ENCODE data around the gene TEK. TPM values are rescaled to one million over a fixed set of nuclear protein-coding genes. Genes with fewer than 3 reads are reported as not detected.

TEK gene
- total and polyA plus RNA-seq, 2 donors (not counting 1 experiment from before 2014, with no cell fraction given), result not detected

GRCh38 chr9:27260789-27261516 is 151.9 kb downstream of the TEK start:
- no peak for TF ChIP-seq CTCF (IDR thresholded peaks at IDR 0.05)
- TF ChIP-seq EZH2 (IDR thresholded peaks at IDR 0.05; ENCODE audit: borderline replicate concordance, insufficient read depth, low read depth, low read length, poor library complexity, severe bottlenecking), result no peak
- intact Hi-C loops (cut with micrococcal nuclease), result no loop called here
- Mint-ChIP-seq H3K9me3 (ENCODE audit: insufficient read depth) (no peaks in the 10 kb centered on the region), H3K4me3 (no peak overlapping the region), H3K27ac (no peak overlapping the region), H3K4me1 (no peaks in the 10 kb centered on the region), H3K27me3 (no peaks in the 10 kb centered on the region)
- Histone ChIP-seq H3K4me3 (ENCODE audit: control extremely low read depth in 1 of 5, extremely low read depth in 1 of 5, insufficient read depth in 1 of 5, low read depth in 2 of 5, low read length in 4 of 5) (no peak overlapping the region), H3K79me2 (ENCODE audit: control insufficient read depth, insufficient read depth, low read length) (no peaks in the 10 kb centered on the region), H3K4me2 (replicated peaks; ENCODE audit: low read depth, low read length, poor library complexity, severe bottlenecking) (no peak overlapping the region), H3K36me3 (replicated peaks in 1 of 2; ENCODE audit: control extremely low read depth in 1 of 2, control insufficient read depth in 1 of 2, extremely low read depth in 1 of 2, insufficient read depth in 2 of 2, low read length in 1 of 2) (no peaks in the 10 kb centered on the region), H4K20me1 (ENCODE audit: control insufficient read depth, insufficient read depth, low read length, poor library complexity, severe bottlenecking) (no peaks in the 10 kb centered on the region), H3K27ac (ENCODE audit: low read length in 2 of 2) (no peak overlapping the region), H3K9ac (ENCODE audit: low read length) (no peak overlapping the region), H2AFZ (ENCODE audit: insufficient read depth, low read depth, low read length, poor library complexity, severe bottlenecking) (no peak overlapping the region), H3K4me1 (ENCODE audit: control insufficient read depth in 2 of 2, insufficient read depth in 2 of 2, low read length in 2 of 2) (no peaks in the 10 kb centered on the region), H3K27me3 (replicated peaks in 1 of 4; ENCODE audit: control extremely low read depth in 1 of 4, control insufficient read depth in 3 of 4, insufficient read depth in 4 of 4, low read length in 3 of 4) (peaks cover 0 to 2% (median 0%) of the 10 kb centered on the region in 4 experiments), H3K9me3 (ENCODE audit: control extremely low read depth in 1 of 3, control insufficient read depth in 2 of 3, insufficient read depth in 1 of 3, low read length in 2 of 3) (no peaks in the 10 kb centered on the region)
- DNase-seq (no peak), ATAC-seq (ENCODE audit: low read depth) (no peak)
- WGBS (ENCODE audit: insufficient coverage), result 88% methylated on average over 7 of the region's 8 CpGs
- ChIA-PET CTCF (no interaction called here), POLR2A (no interaction called here)

GRCh38 chr9:27261517-27262211 is 152.6 kb downstream of the TEK start:
- CTCF ChIA-PET, result no interaction called here
- H3K27me3 Mint-ChIP-seq, result no peaks in the 10 kb centered on the region
- no peak overlapping the region for H3K4me3 Mint-ChIP-seq
- Histone ChIP-seq H3K79me2 (ENCODE audit: control insufficient read depth, insufficient read depth, low read length) (no peaks in the 10 kb centered on the region), H3K9me3 (ENCODE audit: control extremely low read depth in 1 of 3, control insufficient read depth in 2 of 3, insufficient read depth in 1 of 3, low read length in 2 of 3) (no peaks in the 10 kb centered on the region), H4K20me1 (ENCODE audit: control insufficient read depth, insufficient read depth, low read length, poor library complexity, severe bottlenecking) (no peaks in the 10 kb centered on the region), H3K4me3 (ENCODE audit: control extremely low read depth in 1 of 5, extremely low read depth in 1 of 5, insufficient read depth in 1 of 5, low read depth in 2 of 5, low read length in 4 of 5) (no peak overlapping the region), H3K4me1 (ENCODE audit: control insufficient read depth in 2 of 2, insufficient read depth in 2 of 2, low read length in 2 of 2) (no peaks in the 10 kb centered on the region), H3K27me3 (replicated peaks in 1 of 4; ENCODE audit: control extremely low read depth in 1 of 4, control insufficient read depth in 3 of 4, insufficient read depth in 4 of 4, low read length in 3 of 4) (peaks cover 0 to 2% (median 0%) of the 10 kb centered on the region in 4 experiments), H3K36me3 (replicated peaks in 1 of 2; ENCODE audit: control extremely low read depth in 1 of 2, control insufficient read depth in 1 of 2, extremely low read depth in 1 of 2, insufficient read depth in 2 of 2, low read length in 1 of 2) (no peaks in the 10 kb centered on the region), H2AFZ (ENCODE audit: insufficient read depth, low read depth, low read length, poor library complexity, severe bottlenecking) (no peak overlapping the region), H3K4me2 (replicated peaks; ENCODE audit: low read depth, low read length, poor library complexity, severe bottlenecking) (no peak overlapping the region), H3K27ac (ENCODE audit: low read length in 2 of 2) (no peak overlapping the region), H3K9ac (ENCODE audit: low read length) (no peak overlapping the region)
- POLR2A ChIA-PET, result no interaction called here
- ATAC-seq (ENCODE audit: low read depth) (no peak), DNase-seq (no peak)
- WGBS (ENCODE audit: insufficient coverage), result 33% methylated on average over 1 of the region's 4 CpGs
- H3K9me3 Mint-ChIP-seq (ENCODE audit: insufficient read depth), result no peaks in the 10 kb centered on the region
- no peak overlapping the region for H3K27ac Mint-ChIP-seq
- TF ChIP-seq CTCF (IDR thresholded peaks at IDR 0.05), result no peak
- TF ChIP-seq EZH2 (IDR thresholded peaks at IDR 0.05; ENCODE audit: borderline replicate concordance, insufficient read depth, low read depth, low read length, poor library complexity, severe bottlenecking), result no peak
- intact Hi-C loops (cut with micrococcal nuclease), result no loop called here
- H3K4me1 Mint-ChIP-seq, result no peaks in the 10 kb centered on the region
